Activated naive CD8-positive, alpha-beta T cell treated with anti-CD3 and anti-CD28 coated beads, Interleukin-2, amount 50 U/mL, for 16 hours (primary cell): Measurements from ENCODE around the gene APOL1.
"Not testable (repeated sequence)": the region's sequence is repeated elsewhere in the genome, so short reads cannot be mapped to it uniquely, and the experiment has no call there.

Source experiments
- DNase-seq: peaks from one replicate; pipeline ENCODE4 v3.0.0-alpha.2; 2020; ENCODE audit warnings: low read depth, low spot score

Gene APOL1

DNA sequence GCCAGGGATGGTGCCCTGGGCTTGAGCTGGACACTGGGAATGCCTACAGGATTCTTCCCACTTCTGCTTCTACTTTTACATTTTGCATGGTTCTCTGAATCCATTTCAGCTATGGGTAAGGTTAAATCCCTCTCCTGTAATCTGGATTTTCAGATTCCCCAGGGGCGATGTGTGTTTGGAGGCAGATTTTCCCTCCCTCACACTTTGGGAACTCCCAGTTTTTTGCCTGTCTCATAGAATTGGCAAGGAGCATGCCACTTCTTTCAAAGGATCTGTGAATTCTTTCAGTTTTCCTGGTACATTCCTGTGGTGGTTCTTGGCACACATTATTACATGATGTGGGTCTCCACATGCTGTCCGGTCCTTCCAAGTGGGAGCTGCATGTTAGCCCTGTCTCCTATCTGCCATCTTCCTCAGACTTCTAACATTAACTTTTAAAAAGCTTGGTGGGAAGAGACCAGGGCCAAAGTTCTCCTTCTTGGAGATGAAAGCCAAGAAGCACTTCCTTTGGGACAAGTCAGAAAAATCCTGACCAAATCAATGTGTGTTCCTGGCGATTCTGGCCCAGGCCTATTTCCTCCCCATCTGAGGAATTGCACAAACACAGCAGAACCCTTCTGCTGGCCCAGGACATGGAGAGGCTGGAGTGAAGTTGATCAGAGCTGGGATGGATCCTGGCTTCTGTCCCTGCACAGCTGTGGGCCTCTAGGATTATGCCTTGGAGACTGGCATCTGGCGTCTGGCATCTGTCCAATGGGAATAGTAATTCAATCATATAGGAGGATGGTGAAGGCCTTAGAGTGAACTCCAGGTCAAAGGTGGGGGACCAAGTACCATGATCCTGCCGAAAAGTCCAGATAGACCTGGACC lies 8.2 kb upstream of the APOL1 start:
- no peak for DNase-seq

GRCh38 chr22:36245805-36246356 lies 7.1 kb upstream of the APOL1 start:
- no peak for DNase-seq

DNA sequence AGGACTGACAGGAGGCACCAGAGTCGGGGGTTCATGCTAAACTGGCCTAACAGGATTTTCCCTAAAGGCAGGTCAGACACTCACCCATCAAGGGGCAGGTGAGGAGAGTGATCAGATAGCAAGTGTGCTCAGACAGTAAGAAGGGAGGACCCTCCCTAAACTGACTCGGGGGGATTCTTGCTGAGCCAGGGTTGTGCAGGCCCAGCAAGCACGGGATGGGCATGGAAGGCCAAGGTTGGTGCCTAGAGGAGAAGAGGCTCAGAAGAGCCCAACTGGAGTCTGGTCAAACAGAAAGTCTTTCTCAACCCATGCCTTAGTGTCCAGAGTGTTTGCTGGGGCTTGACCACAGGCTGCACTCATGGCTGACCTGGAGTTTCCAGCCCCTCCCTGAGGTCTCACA lies 6.2 kb upstream of the APOL1 start:
- DNase-seq = no peak

- no peak for DNase-seq
These were observed 5.0 kb upstream of the APOL1 start for GRCh38 chr22:36247955-36248354.

DNA sequence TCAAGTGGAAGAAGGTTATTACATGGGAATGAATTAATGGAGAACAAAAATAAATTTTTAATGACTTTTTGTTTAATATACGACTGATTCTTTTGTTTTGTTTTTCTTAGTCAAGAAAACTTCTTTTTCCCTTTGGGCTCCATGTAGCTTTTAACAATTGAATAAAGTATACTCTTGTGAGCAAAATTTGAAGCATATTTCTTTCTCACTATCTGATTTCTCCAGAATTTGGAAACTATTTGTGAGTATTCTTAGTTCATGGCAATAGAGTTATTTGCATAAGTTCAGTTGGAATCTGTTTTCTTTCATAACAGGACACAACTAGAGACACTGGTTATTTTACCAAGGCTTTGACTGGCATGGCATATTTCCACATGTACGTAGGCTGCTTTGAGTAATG lies 3.8 kb upstream of the APOL1 start:
- no peak for DNase-seq

- DNase-seq = not testable (repeated sequence)
These were observed 2.5 kb upstream of the APOL1 start for GRCh38 chr22:36250292-36250960.

- not testable (repeated sequence) for DNase-seq
These were observed 839 bp upstream of the APOL1 start for GRCh38 chr22:36251979-36252608.

GRCh38 chr22:36253523-36254490 lies 874 bp downstream of the APOL1 start:
- DNase-seq = no peak

GRCh38 chr22:36255572-36255971 lies 2.6 kb downstream of the APOL1 start:
- DNase-seq = not testable (repeated sequence)

DNA sequence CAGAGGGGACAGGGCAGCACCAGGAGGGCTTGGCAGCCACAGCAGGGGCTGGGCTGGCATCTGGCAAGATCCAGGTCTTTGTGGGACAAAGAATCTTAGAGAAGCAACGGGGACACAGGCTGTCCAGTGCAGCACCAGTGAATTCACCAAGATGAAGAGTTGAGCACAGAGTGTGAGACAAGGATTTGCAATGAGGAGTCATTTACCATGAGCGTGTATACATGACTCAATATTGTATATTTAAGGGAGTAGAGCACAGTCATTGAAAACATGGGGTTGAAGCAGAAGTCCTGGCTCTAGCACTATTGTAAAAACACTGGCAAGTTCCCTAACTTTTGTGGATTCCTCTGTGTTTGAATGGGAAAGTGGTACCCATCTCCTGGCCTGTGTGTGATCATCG lies 3.5 kb downstream of the APOL1 start:
- DNase-seq = no peak

GRCh38 chr22:36257308-36257707 lies 4.4 kb downstream of the APOL1 start:
- DNase-seq = no peak

DNA sequence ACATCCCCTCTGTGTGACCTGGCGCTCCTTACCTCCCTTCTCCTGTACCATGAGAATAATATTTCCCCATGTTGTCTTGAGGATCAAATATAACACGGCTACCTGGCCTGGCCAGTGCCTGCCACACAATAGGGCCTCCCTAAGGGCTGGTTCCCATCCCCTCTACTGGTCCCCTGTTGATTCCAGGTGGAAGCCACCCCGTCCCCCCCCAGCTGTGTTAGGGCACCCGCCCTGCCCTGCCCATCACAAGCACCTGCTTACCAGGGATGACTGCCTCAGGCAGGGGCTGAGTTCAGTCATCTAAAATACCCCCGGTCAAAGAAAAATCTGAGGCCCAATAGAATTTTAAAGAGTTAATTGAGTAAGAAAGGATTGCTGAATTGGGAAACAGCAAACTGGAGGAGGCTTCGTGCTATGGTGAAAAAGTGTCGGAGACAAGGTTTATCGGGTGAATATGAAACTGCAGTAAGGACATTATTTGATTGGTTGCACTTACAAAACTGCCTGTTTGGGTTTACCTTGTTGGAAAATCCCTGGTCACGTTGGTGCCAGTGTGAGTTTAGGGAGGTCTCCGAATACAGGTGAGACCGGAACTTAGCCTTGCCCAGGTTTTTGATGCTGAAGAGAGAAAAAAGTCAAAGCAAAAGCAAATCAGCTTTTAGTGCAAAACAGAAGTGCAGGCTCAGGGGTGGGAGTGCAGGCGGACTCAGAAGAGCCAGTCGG lies 5.2 kb downstream of the APOL1 start:
- no peak for DNase-seq

DNA sequence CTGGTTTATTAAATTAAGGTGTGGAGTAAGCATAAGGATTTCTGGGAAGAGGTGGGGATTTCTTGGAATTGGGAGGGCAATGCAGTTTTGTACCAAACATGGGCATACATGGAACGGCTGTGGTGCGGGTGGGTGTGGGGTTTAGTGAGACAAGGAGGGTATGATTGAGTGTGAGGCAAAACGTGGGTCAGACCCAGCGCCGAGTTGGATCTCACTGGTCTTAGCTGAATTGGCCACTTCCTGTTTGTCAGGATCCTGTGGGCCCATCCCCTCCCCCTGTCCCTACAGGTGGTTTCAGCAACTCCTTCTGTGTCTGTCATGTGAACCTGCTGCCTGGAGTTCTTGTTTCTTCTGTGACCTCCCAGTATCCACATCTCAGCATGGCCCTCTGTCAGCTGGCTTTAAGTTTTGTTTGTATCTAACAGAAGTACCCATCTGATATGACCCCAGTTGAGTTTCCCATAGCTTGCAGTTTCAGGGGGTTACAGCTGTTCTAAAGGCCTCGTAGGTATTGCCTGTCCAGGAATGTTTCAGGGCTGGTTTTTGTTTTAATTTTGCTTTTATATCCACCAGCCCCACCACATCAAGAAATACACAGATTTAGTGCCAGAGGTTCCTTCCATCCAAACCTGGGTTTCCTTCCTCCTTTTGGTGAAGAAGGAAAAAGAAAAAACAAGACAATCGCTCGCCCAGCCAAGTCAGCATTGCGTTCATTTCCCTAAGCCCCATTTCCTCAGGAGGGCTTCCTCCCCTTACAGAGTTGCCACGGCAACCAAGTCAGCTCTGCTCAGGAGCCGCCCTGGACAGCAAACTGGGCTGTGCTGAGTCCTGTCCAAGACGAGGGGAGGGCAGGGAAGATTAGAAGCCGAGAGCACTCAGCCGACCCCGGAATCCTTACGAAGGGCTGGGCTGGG lies 6.0 kb downstream of the APOL1 start:
- no peak for DNase-seq

DNA sequence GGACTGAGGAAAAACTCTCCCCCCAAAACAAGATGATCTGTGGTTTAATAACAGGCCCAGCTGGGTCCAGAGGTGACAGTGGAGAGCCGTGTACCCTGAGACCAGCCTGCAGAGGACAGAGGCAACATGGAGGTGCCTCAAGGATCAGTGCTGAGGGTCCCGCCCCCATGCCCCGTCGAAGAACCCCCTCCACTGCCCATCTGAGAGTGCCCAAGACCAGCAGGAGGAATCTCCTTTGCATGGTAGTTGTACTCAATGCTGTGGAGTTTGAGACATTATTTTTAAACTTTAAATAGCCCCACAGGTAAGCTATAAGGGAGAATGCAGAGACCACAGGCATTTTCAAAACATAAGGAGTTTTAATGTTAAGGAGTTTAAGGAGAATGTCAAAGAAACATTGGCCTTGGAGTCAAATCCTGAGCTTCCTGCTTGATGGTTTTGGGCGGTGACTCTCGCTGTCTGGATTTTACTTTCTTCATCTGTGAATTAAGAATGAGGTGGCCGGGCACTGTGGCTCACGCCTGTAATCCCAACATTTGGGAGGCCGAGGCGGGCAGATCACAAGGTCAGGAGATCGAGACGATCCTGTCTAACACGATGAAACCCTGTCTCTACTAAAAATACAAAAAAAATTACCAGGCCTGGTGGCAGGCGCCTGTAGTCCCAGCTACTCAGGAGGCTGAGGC lies 6.8 kb downstream of the APOL1 start:
- no peak for DNase-seq

DNA sequence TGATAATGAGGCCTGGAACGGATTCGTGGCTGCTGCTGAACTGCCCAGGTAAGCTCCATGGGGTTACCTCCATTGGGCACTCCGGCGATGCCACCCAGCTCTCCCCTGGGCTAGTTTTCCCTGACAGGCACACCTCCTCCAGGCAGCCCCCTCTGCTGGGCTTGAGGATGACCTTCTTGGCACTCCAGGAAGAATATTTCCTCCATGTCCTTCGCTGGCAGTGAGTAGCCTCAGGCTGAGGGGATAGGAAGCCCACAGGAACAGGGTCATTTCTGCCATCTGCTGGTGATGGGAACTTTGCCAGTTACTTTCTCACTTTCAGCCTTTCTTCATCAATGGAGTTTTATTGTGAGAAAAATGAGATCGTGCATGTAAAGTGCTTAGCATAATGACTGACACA lies 8.7 kb downstream of the APOL1 start:
- DNase-seq = not testable (repeated sequence)

DNA sequence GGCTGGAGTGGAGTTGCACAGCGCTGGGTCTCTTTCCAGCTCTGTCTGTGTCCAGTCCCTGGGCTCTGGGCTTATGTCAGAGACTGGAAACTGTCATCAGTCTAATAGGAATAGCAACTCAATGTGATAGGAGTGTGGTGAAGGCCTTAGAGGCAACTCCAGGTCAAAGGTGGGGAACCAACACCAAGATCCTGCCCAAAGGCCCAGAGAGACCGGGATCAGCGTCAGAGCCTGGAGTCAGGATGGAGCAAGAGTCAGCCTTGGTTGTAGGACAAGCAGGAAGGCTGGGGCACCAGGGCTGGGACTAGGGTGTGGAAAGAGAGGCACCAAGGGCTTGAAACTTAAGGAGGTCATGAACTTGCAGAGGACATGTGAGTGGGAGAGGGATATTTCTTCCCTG lies 9.4 kb downstream of the APOL1 start:
- DNase-seq = not testable (repeated sequence)

- DNase-seq = not testable (repeated sequence)
These were observed 10.3 kb downstream of the APOL1 start for GRCh38 chr22:36263216-36263673.

DNA sequence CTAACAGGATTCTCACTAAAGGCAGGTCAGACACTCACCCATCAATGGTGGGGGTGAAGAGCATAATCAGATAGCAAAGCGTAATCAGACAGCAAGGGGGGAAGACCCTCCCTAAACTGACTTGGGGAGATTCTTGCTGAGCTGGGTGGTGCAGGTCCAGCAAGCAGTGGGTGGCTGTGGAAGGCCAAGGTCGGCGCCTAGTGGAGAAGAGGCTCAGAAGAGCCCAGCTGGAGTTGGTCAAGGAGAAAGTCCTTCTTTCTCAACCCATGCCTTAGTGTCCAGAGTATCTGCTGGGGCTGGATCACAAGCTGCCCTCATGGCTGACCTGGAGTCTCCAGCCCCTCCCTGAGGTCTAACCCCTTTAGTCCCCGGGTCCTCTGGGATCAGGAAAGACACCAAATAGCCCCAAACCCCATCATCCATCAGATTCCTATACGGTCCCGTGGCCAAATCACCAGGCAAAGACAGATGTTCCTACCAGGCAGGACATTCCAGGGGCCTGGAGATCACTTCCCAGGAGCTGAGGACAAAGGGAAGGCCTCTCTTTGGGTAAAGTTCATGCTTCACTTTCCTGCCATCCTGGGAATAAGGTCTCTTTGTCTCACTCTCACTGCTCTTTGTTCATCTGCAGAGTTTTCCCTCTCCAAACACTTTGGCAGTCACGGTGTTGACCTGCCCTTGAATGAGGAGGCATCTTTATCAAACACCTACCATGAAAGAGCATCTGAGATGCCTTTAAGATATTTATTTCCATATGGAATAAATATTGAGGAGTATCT lies 11.1 kb downstream of the APOL1 start:
- not testable (repeated sequence) for DNase-seq
